ENCODE measurements around the gene AP1B1.

DNA sequence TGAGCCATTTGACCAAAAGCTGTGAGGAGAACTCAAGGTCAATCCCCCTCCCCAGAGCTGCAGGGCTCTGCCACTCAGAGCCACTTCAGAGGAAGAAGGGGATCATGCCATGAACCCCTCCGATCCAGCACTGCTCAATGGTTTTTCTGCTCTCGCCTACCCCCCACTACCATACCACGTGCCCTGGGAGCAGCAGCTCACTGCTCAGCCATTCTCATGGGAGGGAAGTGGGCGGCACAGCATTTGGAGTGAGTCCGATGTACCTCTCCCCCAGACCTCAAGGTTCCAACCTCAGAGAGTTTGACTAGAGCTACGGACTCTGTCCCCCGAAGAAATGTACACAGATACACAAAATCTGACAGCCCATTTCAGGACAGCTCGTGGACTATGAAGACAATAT lies 34.5 kb downstream of the AP1B1 start:
- TF ChIP-seq, protein P1, sequence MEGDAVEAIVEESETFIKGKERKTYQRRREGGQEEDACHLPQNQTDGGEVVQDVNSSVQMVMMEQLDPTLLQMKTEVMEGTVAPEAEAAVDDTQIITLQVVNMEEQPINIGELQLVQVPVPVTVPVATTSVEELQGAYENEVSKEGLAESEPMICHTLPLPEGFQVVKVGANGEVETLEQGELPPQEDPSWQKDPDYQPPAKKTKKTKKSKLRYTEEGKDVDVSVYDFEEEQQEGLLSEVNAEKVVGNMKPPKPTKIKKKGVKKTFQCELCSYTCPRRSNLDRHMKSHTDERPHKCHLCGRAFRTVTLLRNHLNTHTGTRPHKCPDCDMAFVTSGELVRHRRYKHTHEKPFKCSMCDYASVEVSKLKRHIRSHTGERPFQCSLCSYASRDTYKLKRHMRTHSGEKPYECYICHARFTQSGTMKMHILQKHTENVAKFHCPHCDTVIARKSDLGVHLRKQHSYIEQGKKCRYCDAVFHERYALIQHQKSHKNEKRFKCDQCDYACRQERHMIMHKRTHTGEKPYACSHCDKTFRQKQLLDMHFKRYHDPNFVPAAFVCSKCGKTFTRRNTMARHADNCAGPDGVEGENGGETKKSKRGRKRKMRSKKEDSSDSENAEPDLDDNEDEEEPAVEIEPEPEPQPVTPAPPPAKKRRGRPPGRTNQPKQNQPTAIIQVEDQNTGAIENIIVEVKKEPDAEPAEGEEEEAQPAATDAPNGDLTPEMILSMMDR (IDR thresholded peaks at IDR 0.05), result no peak
- TF ChIP-seq POLR2AphosphoS5 (IDR thresholded peaks at IDR 0.05) (no peak), EP300 (IDR thresholded peaks at IDR 0.05) (no peak), POLR2A (IDR thresholded peaks at IDR 0.05) (no peak)

Measured in suprapubic skin (tissue), 4 donors.